Activated naive CD4-positive, alpha-beta T cell treated with anti-CD3 and anti-CD28 coated beads, Interleukin-2, amount 50 U/mL, for 72 hours (primary cell): ENCODE results near the gene MAS1. TPM values are rescaled to one million over a fixed set of nuclear protein-coding genes. Genes with fewer than 3 reads are reported as not detected.
"Not testable (repeated sequence)": the region's sequence is repeated elsewhere in the genome, so short reads cannot be mapped to it uniquely, and the experiment has no call there.

Experiments
- ATAC-seq, 2 donors: fragments of 150-1000 bp; cut with Tn5 transposase; 2 replicates each; pipeline ENCODE4 v1.10.0; 2021; ENCODE audit warnings: mild to moderate bottlenecking in 2 of 2, moderate library complexity in 2 of 2
- DNase-seq, 2 donors: peaks; one replicate each; pipeline ENCODE4 v3.0.0; 2021 to 2022; ENCODE audit warnings: low spot score in 2 of 2
- H3K27ac Mint-ChIP-seq, 2 donors: one replicate each; pipeline ENCODE4 v1.8.0; 2022; ENCODE audit warnings: mild to moderate bottlenecking in 2 of 2, mixed read lengths in 2 of 2
- H3K36me3 Mint-ChIP-seq, 2 donors: one replicate each; pipeline ENCODE4 v1.8.0; 2022; ENCODE audit warnings: mixed read lengths in 2 of 2
- H3K9me3 Mint-ChIP-seq, 2 donors: one replicate each; pipeline ENCODE4 v1.8.0; 2022; ENCODE audit warnings: mixed read lengths in 2 of 2
- total RNA-seq, 2 donors: library from RNA; stranded (reverse); gene quantifications; one replicate each; pipeline ENCODE4 v1.2.3, GENCODE V29; 2022

The MAS1 gene
- total RNA-seq, 2 donors from 2014 or later = 0.02 TPM; not detected in 1

GRCh38 chr6:159902620-159903019 lies 11.8 kb downstream of the MAS1 start:
- Mint-ChIP-seq H3K27ac (no peak overlapping the region), H3K9me3 (no peaks in the 10 kb centered on the region), H3K36me3 (no peaks in the 10 kb centered on the region)
- no peak for DNase-seq
- ATAC-seq = no peak

- Mint-ChIP-seq H3K36me3 (no peaks in the 10 kb centered on the region), H3K27ac (no peak overlapping the region), H3K9me3 (no peaks in the 10 kb centered on the region)
- DNase-seq (no peak), ATAC-seq (no peak)
Observed at GRCh38 chr6:159904497-159904911, 13.7 kb downstream of the MAS1 start.

- DNase-seq (no peak), ATAC-seq (no peak)
- no peak overlapping the region for H3K27ac Mint-ChIP-seq
- H3K9me3 Mint-ChIP-seq = peaks cover 0 to 9% of the 10 kb centered on the region in 2 donors
- no peaks in the 10 kb centered on the region for H3K36me3 Mint-ChIP-seq
Observed at GRCh38 chr6:159906400-159906799, 15.6 kb downstream of the MAS1 start.

- H3K36me3 Mint-ChIP-seq = peaks cover 0 to 5% of the 10 kb centered on the region in 2 donors
- peaks cover 0 to 9% of the 10 kb centered on the region in 2 donors for H3K9me3 Mint-ChIP-seq
- DNase-seq (no peak), ATAC-seq (no peak)
- H3K27ac Mint-ChIP-seq = no peak overlapping the region
Observed at GRCh38 chr6:159908535-159908934, 17.7 kb downstream of the MAS1 start.

GRCh38 chr6:159908979-159909378 lies 18.2 kb downstream of the MAS1 start:
- no peak overlapping the region for H3K27ac Mint-ChIP-seq

GRCh38 chr6:159910342-159910741 lies 19.6 kb downstream of the MAS1 start:
- H3K36me3 Mint-ChIP-seq = peaks cover 0 to 5% of the 10 kb centered on the region in 2 donors
- ATAC-seq (no peak), DNase-seq (no peak)
- H3K9me3 Mint-ChIP-seq = peaks cover 0 to 9% of the 10 kb centered on the region in 2 donors
- H3K27ac Mint-ChIP-seq = no peak overlapping the region

More at GRCh38 chr6:159908979-159909378, 18.2 kb downstream of the MAS1 start:
- H3K36me3 Mint-ChIP-seq = peaks cover 0 to 5% of the 10 kb centered on the region in 2 donors
- ATAC-seq (no peak), DNase-seq (no peak)
- H3K9me3 Mint-ChIP-seq = peaks cover 0 to 9% of the 10 kb centered on the region in 2 donors

GRCh38 chr6:159913375-159913774 lies 22.6 kb downstream of the MAS1 start:
- DNase-seq (no peak), ATAC-seq (peak; percentile 41 to 48)
- peaks cover 0 to 5% of the 10 kb centered on the region in 2 donors for H3K36me3 Mint-ChIP-seq
- H3K9me3 Mint-ChIP-seq = peaks cover 0 to 9% of the 10 kb centered on the region in 2 donors
- H3K27ac Mint-ChIP-seq = no peak overlapping the region

- DNase-seq (no peak), ATAC-seq (peak; percentile 43 to 70)
- Mint-ChIP-seq H3K27ac (no peak overlapping the region), H3K36me3 (peaks cover 0 to 5% of the 10 kb centered on the region in 2 donors), H3K9me3 (peaks cover 0 to 9% of the 10 kb centered on the region in 2 donors)
Observed at GRCh38 chr6:159913862-159914564, 23.2 kb downstream of the MAS1 start.

GRCh38 chr6:159914565-159914923 lies 23.8 kb downstream of the MAS1 start:
- no peak for DNase-seq

GRCh38 chr6:159915397-159915796 lies 24.6 kb downstream of the MAS1 start:
- no peak for ATAC-seq
- H3K36me3 Mint-ChIP-seq = peaks cover 0 to 5% of the 10 kb centered on the region in 2 donors
- DNase-seq = no peak
- H3K27ac Mint-ChIP-seq = no peak overlapping the region
- H3K9me3 Mint-ChIP-seq = peaks cover 0 to 6% of the 10 kb centered on the region in 2 donors

More at GRCh38 chr6:159914565-159914923, 23.8 kb downstream of the MAS1 start:
- ATAC-seq = no peak
- peaks cover 0 to 9% of the 10 kb centered on the region in 2 donors for H3K9me3 Mint-ChIP-seq
- peaks cover 0 to 5% of the 10 kb centered on the region in 2 donors for H3K36me3 Mint-ChIP-seq
- no peak overlapping the region for H3K27ac Mint-ChIP-seq

GRCh38 chr6:159916237-159916636 lies 25.4 kb downstream of the MAS1 start:
- no peak for ATAC-seq

GRCh38 chr6:159916752-159917151 lies 26.0 kb downstream of the MAS1 start:
- no peak for ATAC-seq
- H3K9me3 Mint-ChIP-seq = no peaks in the 10 kb centered on the region
- H3K27ac Mint-ChIP-seq = no peak overlapping the region
- DNase-seq = no peak
- H3K36me3 Mint-ChIP-seq = peaks cover 0 to 12% of the 10 kb centered on the region in 2 donors

More at GRCh38 chr6:159916237-159916636, 25.4 kb downstream of the MAS1 start:
- peaks cover 0 to 7% of the 10 kb centered on the region in 2 donors for H3K36me3 Mint-ChIP-seq
- DNase-seq = no peak
- no peaks in the 10 kb centered on the region for H3K9me3 Mint-ChIP-seq
- H3K27ac Mint-ChIP-seq = no peak overlapping the region

- DNase-seq = no peak
- ATAC-seq = peak in 1 of 2 donors; percentile 26
- peaks cover 0 to 10% of the 10 kb centered on the region in 2 donors for H3K36me3 Mint-ChIP-seq
- H3K9me3 Mint-ChIP-seq = peaks cover 0 to 9% of the 10 kb centered on the region in 2 donors
- no peak overlapping the region for H3K27ac Mint-ChIP-seq
Observed at GRCh38 chr6:159919011-159919511, 28.3 kb downstream of the MAS1 start.

GRCh38 chr6:159919800-159920199 lies 29.0 kb downstream of the MAS1 start:
- H3K27ac Mint-ChIP-seq = no peak overlapping the region
- ATAC-seq (no peak), DNase-seq (no peak)
- peaks cover 0 to 16% of the 10 kb centered on the region in 2 donors for H3K9me3 Mint-ChIP-seq
- peaks cover 0 to 17% of the 10 kb centered on the region in 2 donors for H3K36me3 Mint-ChIP-seq

- not testable (repeated sequence) for ATAC-seq, H3K27ac Mint-ChIP-seq, DNase-seq
- Mint-ChIP-seq H3K9me3 (peaks cover 0 to 16% of the 10 kb centered on the region in 2 donors), H3K36me3 (peaks cover 0 to 17% of the 10 kb centered on the region in 2 donors)
Observed at GRCh38 chr6:159924150-159924549, 33.4 kb downstream of the MAS1 start.

GRCh38 chr6:159926542-159927203 lies 35.9 kb downstream of the MAS1 start:
- Mint-ChIP-seq H3K27ac (no peak overlapping the region), H3K9me3 (peaks cover 0 to 16% of the 10 kb centered on the region in 2 donors), H3K36me3 (peaks cover 0 to 11% of the 10 kb centered on the region in 2 donors)
- ATAC-seq (no peak), DNase-seq (no peak)

- DNase-seq = no peak
- ATAC-seq = no peak
Observed at GRCh38 chr6:159929819-159930218, 39.0 kb downstream of the MAS1 start.

More at GRCh38 chr6:159929819-159930218, 39.0 kb downstream of the MAS1 start:
- Mint-ChIP-seq H3K27ac (no peak overlapping the region), H3K9me3 (no peaks in the 10 kb centered on the region), H3K36me3 (no peaks in the 10 kb centered on the region)
